IgD-negative memory B cell (primary cell): ENCODE data around the gene CNOT6. TPM values are rescaled to one million over a fixed set of nuclear protein-coding genes. Genes with fewer than 3 reads are reported as not detected.
A peak's percentile ranks its signal among the peaks of the same experiment; 100 is the strongest.

ENCODE experiments used
- H3K27ac Mint-ChIP-seq, 3 donors: one replicate each; pipeline ENCODE4 v1.8.0; 2020 to 2022; ENCODE audit warnings: mild to moderate bottlenecking in 3 of 3, mixed read lengths in 3 of 3, moderate library complexity in 1 of 3
- H3K27me3 Mint-ChIP-seq: one replicate; pipeline ENCODE4 v1.8.0; 2021; ENCODE audit warnings: mixed read lengths
- H3K36me3 Mint-ChIP-seq: one replicate; pipeline ENCODE4 v1.8.0; 2020; ENCODE audit warnings: mild to moderate bottlenecking, mixed read lengths
- H3K4me1 Mint-ChIP-seq, 3 donors: one replicate each; pipeline ENCODE4 v1.8.0; 2020 to 2022; ENCODE audit warnings: mixed read lengths in 3 of 3, mild to moderate bottlenecking in 1 of 3
- H3K4me3 Mint-ChIP-seq, 4 donors: one replicate each; pipeline ENCODE4 v1.8.0; 2020 to 2022; ENCODE audit warnings: mild to moderate bottlenecking in 4 of 4, mixed read lengths in 4 of 4, moderate library complexity in 3 of 4
- H3K9me3 Mint-ChIP-seq, 3 donors: one replicate each; pipeline ENCODE4 v1.8.0; 2020 to 2021; ENCODE audit warnings: mixed read lengths in 3 of 3, mild to moderate bottlenecking in 1 of 3
- polyA plus RNA-seq: library from polyadenylated mRNA; unstranded; fragments of 300-500 nt; fragmentation: Illumina TruSeq; gene quantifications from one replicate; pipeline ENCODE4 v1.2.3, GENCODE V29; 2021

Gene CNOT6
- polyA plus RNA-seq, 1 donor from 2014 or later = 6.3 TPM

- H3K9me3 Mint-ChIP-seq = no peaks in the 10 kb centered on the region
- H3K27me3 Mint-ChIP-seq = peaks cover 5% of the 10 kb centered on the region
- no peaks in the 10 kb centered on the region for H3K4me1 Mint-ChIP-seq
- no peak overlapping the region for H3K4me3 Mint-ChIP-seq
- H3K36me3 Mint-ChIP-seq = no peaks in the 10 kb centered on the region
- H3K27ac Mint-ChIP-seq = peak overlapping the region in 1 of 3 donors; percentile 69
Measured at GRCh38 chr5:180618487-180618828, 124.3 kb downstream of the CNOT6 start.

GRCh38 chr5:180618829-180619562 lies 124.8 kb downstream of the CNOT6 start:
- H3K9me3 Mint-ChIP-seq = no peaks in the 10 kb centered on the region
- peaks cover 5% of the 10 kb centered on the region for H3K27me3 Mint-ChIP-seq
- H3K27ac Mint-ChIP-seq = peak overlapping the region in 1 of 3 donors; percentile 69
- H3K4me1 Mint-ChIP-seq = no peaks in the 10 kb centered on the region
- H3K4me3 Mint-ChIP-seq = no peak overlapping the region
- H3K36me3 Mint-ChIP-seq = no peaks in the 10 kb centered on the region

GRCh38 chr5:180619563-180619915 lies 125.4 kb downstream of the CNOT6 start:
- no peak overlapping the region for H3K27ac Mint-ChIP-seq
- no peak overlapping the region for H3K4me3 Mint-ChIP-seq
- no peaks in the 10 kb centered on the region for H3K4me1 Mint-ChIP-seq
- no peaks in the 10 kb centered on the region for H3K36me3 Mint-ChIP-seq
- H3K27me3 Mint-ChIP-seq = peaks cover 5% of the 10 kb centered on the region
- H3K9me3 Mint-ChIP-seq = no peaks in the 10 kb centered on the region

GRCh38 chr5:180620014-180620413 lies 125.8 kb downstream of the CNOT6 start:
- Mint-ChIP-seq H3K36me3 (no peaks in the 10 kb centered on the region), H3K4me1 (no peaks in the 10 kb centered on the region), H3K27me3 (peaks cover 5% of the 10 kb centered on the region), H3K4me3 (no peak overlapping the region), H3K9me3 (no peaks in the 10 kb centered on the region), H3K27ac (no peak overlapping the region)

- peaks cover 5% of the 10 kb centered on the region for H3K27me3 Mint-ChIP-seq
- no peaks in the 10 kb centered on the region for H3K36me3 Mint-ChIP-seq
- no peaks in the 10 kb centered on the region for H3K9me3 Mint-ChIP-seq
- H3K27ac Mint-ChIP-seq = no peak overlapping the region
- no peak overlapping the region for H3K4me3 Mint-ChIP-seq
- no peaks in the 10 kb centered on the region for H3K4me1 Mint-ChIP-seq
Measured at GRCh38 chr5:180621311-180621710, 127.1 kb downstream of the CNOT6 start.

- Mint-ChIP-seq H3K4me1 (no peaks in the 10 kb centered on the region), H3K4me3 (no peak overlapping the region), H3K27me3 (peaks cover 7% of the 10 kb centered on the region), H3K36me3 (no peaks in the 10 kb centered on the region), H3K9me3 (no peaks in the 10 kb centered on the region), H3K27ac (no peak overlapping the region)
Measured at GRCh38 chr5:180622910-180623309, 128.7 kb downstream of the CNOT6 start.

- H3K36me3 Mint-ChIP-seq = no peaks in the 10 kb centered on the region
- no peaks in the 10 kb centered on the region for H3K9me3 Mint-ChIP-seq
- H3K27me3 Mint-ChIP-seq = peaks cover 6% of the 10 kb centered on the region
- no peaks in the 10 kb centered on the region for H3K4me1 Mint-ChIP-seq
- no peak overlapping the region for H3K27ac Mint-ChIP-seq
- peak overlapping the region in 1 of 4 donors; percentile 79 for H3K4me3 Mint-ChIP-seq
Measured at GRCh38 chr5:180623411-180623834, 129.2 kb downstream of the CNOT6 start.

- no peak overlapping the region for H3K27ac Mint-ChIP-seq
- no peaks in the 10 kb centered on the region for H3K9me3 Mint-ChIP-seq
- H3K27me3 Mint-ChIP-seq = peaks cover 4% of the 10 kb centered on the region
- H3K4me1 Mint-ChIP-seq = no peaks in the 10 kb centered on the region
- H3K4me3 Mint-ChIP-seq = peak overlapping the region in 1 of 4 donors; percentile 79
- no peaks in the 10 kb centered on the region for H3K36me3 Mint-ChIP-seq
Measured at GRCh38 chr5:180623844-180624243, 129.7 kb downstream of the CNOT6 start.

GRCh38 chr5:180624587-180624986 lies 130.4 kb downstream of the CNOT6 start:
- Mint-ChIP-seq H3K9me3 (no peaks in the 10 kb centered on the region), H3K27me3 (peaks cover 4% of the 10 kb centered on the region), H3K4me1 (no peaks in the 10 kb centered on the region), H3K4me3 (no peak overlapping the region), H3K27ac (no peak overlapping the region), H3K36me3 (no peaks in the 10 kb centered on the region)

- no peaks in the 10 kb centered on the region for H3K4me1 Mint-ChIP-seq
- H3K27ac Mint-ChIP-seq = no peak overlapping the region
- peaks cover 2% of the 10 kb centered on the region for H3K27me3 Mint-ChIP-seq
- H3K4me3 Mint-ChIP-seq = no peak overlapping the region
- no peaks in the 10 kb centered on the region for H3K36me3 Mint-ChIP-seq
- H3K9me3 Mint-ChIP-seq = no peaks in the 10 kb centered on the region
Measured at GRCh38 chr5:180625125-180625790, 131.1 kb downstream of the CNOT6 start.

GRCh38 chr5:180625791-180626660 lies 131.8 kb downstream of the CNOT6 start:
- Mint-ChIP-seq H3K9me3 (no peaks in the 10 kb centered on the region), H3K4me3 (no peak overlapping the region), H3K36me3 (no peaks in the 10 kb centered on the region), H3K4me1 (no peaks in the 10 kb centered on the region), H3K27me3 (peaks cover 2% of the 10 kb centered on the region), H3K27ac (no peak overlapping the region)

GRCh38 chr5:180626661-180627385 lies 132.6 kb downstream of the CNOT6 start:
- no peak overlapping the region for H3K4me3 Mint-ChIP-seq
- H3K36me3 Mint-ChIP-seq = no peaks in the 10 kb centered on the region
- H3K9me3 Mint-ChIP-seq = no peaks in the 10 kb centered on the region
- H3K27me3 Mint-ChIP-seq = peaks cover 2% of the 10 kb centered on the region
- no peaks in the 10 kb centered on the region for H3K4me1 Mint-ChIP-seq
- no peak overlapping the region for H3K27ac Mint-ChIP-seq

GRCh38 chr5:180627386-180628120 lies 133.4 kb downstream of the CNOT6 start:
- H3K27me3 Mint-ChIP-seq = peaks cover 2% of the 10 kb centered on the region
- H3K4me1 Mint-ChIP-seq = no peaks in the 10 kb centered on the region
- H3K4me3 Mint-ChIP-seq = no peak overlapping the region
- no peaks in the 10 kb centered on the region for H3K9me3 Mint-ChIP-seq
- no peak overlapping the region for H3K27ac Mint-ChIP-seq
- H3K36me3 Mint-ChIP-seq = no peaks in the 10 kb centered on the region
